Body of pancreas (tissue), 4 donors: Measurements from ENCODE around the gene IP6K2. TPM values are rescaled to one million over a fixed set of nuclear protein-coding genes. Genes with fewer than 3 reads are reported as not detected.

ENCODE experiments used
- ATAC-seq: fragments of 150-250 bp; one replicate; pipeline ENCODE4 v1.9.1; 2016
- DNase-seq, 4 donors: peaks; one replicate each; pipeline ENCODE4 v3.0.0-alpha.2; 2019
- H3K27ac ChIP-seq, 4 donors: fragments of 200-600 bp; sonication (generic); 1 replicate in 3 of 4; 2 replicates in 1 of 4; pipeline versions ENCODE4 v1.5.1 to v1.6.1; 2016 to 2019; ENCODE audit warnings: mild to moderate bottlenecking in 1 of 4, mixed read lengths in 1 of 4, moderate library complexity in 1 of 4
- H3K27me3 ChIP-seq, 2 donors: fragments of 200-600 bp; sonication (generic); one replicate each; pipeline ENCODE4 v1.6.0; 2016; ENCODE audit warnings: mild to moderate bottlenecking in 1 of 2
- H3K36me3 ChIP-seq, 2 donors: fragments of 200-600 bp; sonication (generic); replicated peaks in 1 of 2; 2 replicates each; pipeline ENCODE4 v1.5.1; 2016; ENCODE audit warnings: low read depth in 2 of 2; ENCODE audit not compliant: insufficient read depth in 1 of 2
- H3K4me1 ChIP-seq: fragments of 200-600 bp; sonication (generic); one replicate; pipeline ENCODE4 v1.6.0; 2016
- H3K4me3 ChIP-seq, 2 donors: fragments of 200-600 bp; sonication (generic); 1 replicate in 1 of 2; 2 replicates in 1 of 2; pipeline ENCODE4 v1.5.1; 2016 to 2019
- H3K9me3 ChIP-seq, 3 donors: fragments of 200-600 bp; sonication (generic); 1 replicate in 2 of 3; 2 replicates in 1 of 3; pipeline ENCODE4 v1.5.1; 2016
- CTCF ChIP-seq, 7 experiments: fragments of 450-650 bp in 4 of 7; fragments of 200-600 bp in 3 of 7; sonication (generic) in 3 of 7; IDR thresholded peaks; one replicate each; pipeline ENCODE4 v1.5.1; 2016 to 2019; ENCODE audit warnings: antibody characterized with exemption in 7 of 7
- POLR2A ChIP-seq, 3 donors: fragments of 450-650 bp; IDR thresholded peaks; one replicate each; pipeline ENCODE4 v1.6.1; 2016; ENCODE audit warnings: antibody characterized with exemption in 3 of 3, mild to moderate bottlenecking in 2 of 3
- WGBS, 2 donors: methylation state at CpG; one replicate each; pipeline ENCODE4 v1.1.5; 2017; 5-methylcytosine and 5-hydroxymethylcytosine counted together
- intact Hi-C: fragments of 100-400 bp; cut with DNase I; formaldehyde crosslinking; loops from one replicate; pipeline ENCODE4 v1.15.1; 2023
- total RNA-seq, 2 donors: library from RNA; depleted of rRNA; stranded (reverse); fragments of >200 nt; gene quantifications; one replicate each; pipeline ENCODE4 v1.1.0, GENCODE V29; 2016

IP6K2 gene
- total RNA-seq, 2 donors from 2014 or later, result 67.5 to 138 TPM

DNA sequence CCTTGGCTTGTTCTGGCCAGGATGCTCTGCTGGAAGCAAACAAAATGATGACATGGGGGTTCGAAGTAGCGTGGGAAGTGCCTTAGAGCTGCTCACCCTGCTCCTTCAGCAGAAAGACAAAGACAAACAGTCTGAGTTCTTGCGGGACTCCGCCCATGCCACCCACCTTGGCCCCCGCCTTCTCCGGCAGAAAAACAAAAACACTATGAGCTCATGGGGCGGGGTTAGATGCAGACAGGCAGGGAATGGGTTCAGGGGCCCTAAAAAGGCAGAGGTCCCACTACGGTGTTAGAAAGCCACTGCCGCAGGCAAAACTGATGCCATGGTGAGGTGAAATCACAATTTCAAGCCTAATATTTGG is 21.6 kb downstream of the IP6K2 start:
- Histone ChIP-seq H3K4me1 (peaks cover 32% of the 10 kb centered on the region), H3K4me3 (no peak overlapping the region), H3K36me3 (peaks cover 18 to 19% of the 10 kb centered on the region in 2 donors), H3K9me3 (no peaks in the 10 kb centered on the region), H3K27me3 (no peaks in the 10 kb centered on the region), H3K27ac (peak overlapping the region in 2 of 4 donors; percentile 36 to 51)
- peak in 1 of 3 donors; percentile 13 for TF ChIP-seq POLR2A (IDR thresholded peaks at IDR 0.05)
- TF ChIP-seq CTCF (IDR thresholded peaks at IDR 0.05), result no peak
- DNase-seq (peak in 2 of 4 donors; percentile 25 to 41), ATAC-seq (peak; percentile 32)
- intact Hi-C loops, result no loop called here
- WGBS, 2 donors, result 85 to 86% methylated on average over 9 of the region's 9 CpGs

- H3K36me3 ChIP-seq, result peaks cover 18 to 19% of the 10 kb centered on the region in 2 donors
Measured at GRCh38 chr3:48694610-48695392, 22.2 kb downstream of the IP6K2 start.

DNA sequence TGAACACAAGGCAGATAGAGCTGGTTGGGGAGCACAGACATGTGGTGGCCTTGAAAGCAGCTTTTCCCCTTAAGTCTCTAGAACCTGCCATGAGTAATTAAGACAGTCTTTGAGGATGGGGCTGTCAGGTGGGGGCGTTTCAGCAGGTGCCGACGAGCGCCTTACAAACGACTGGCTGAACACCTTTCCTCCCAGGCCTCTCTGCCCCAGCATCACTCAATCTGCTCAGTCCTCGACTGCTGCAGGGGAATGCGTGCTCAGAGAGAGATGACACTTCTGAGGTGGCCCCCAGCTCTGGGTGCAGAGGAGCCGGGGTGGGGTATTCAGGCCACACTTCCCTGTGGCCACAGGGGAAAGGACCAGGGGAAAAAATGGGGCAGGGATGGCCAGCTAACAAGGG is 23.2 kb downstream of the IP6K2 start:
- H3K9me3 ChIP-seq, result no peaks in the 10 kb centered on the region
- 82 to 93% methylated on average over 8 of the region's 8 CpGs for WGBS, 2 donors
- ATAC-seq, result no peak
- DNase-seq, result no peak
- H3K27ac ChIP-seq, result peak overlapping the region in 2 of 4 donors; percentile 22 to 51
- peaks cover 18 to 27% of the 10 kb centered on the region in 2 donors for H3K36me3 ChIP-seq
- intact Hi-C loops, result no loop called here
- no peaks in the 10 kb centered on the region for H3K27me3 ChIP-seq
- TF ChIP-seq CTCF (IDR thresholded peaks at IDR 0.05), result no peak
- TF ChIP-seq POLR2A (IDR thresholded peaks at IDR 0.05), result no peak
- no peak overlapping the region for H3K4me3 ChIP-seq
- H3K4me1 ChIP-seq, result peaks cover 32% of the 10 kb centered on the region

More at GRCh38 chr3:48694610-48695392, 22.2 kb downstream of the IP6K2 start:
- Histone ChIP-seq H3K27me3 (no peaks in the 10 kb centered on the region), H3K4me1 (peaks cover 32% of the 10 kb centered on the region), H3K4me3 (no peak overlapping the region), H3K27ac (peak overlapping the region in 2 of 4 donors; percentile 36 to 51), H3K9me3 (no peaks in the 10 kb centered on the region)
- intact Hi-C loops, result no loop called here
- DNase-seq, result peak; percentile 49 to 67 (median 62)
- 74 to 82% methylated on average over 23 of the region's 23 CpGs for WGBS, 2 donors
- peak; percentile 70 for ATAC-seq
- no peak for TF ChIP-seq CTCF (IDR thresholded peaks at IDR 0.05)
- no peak for TF ChIP-seq POLR2A (IDR thresholded peaks at IDR 0.05)

GRCh38 chr3:48692551-48692950 is 24.5 kb downstream of the IP6K2 start:
- intact Hi-C loops, result no loop called here
- ATAC-seq, result no peak
- DNase-seq, result no peak
- Histone ChIP-seq H3K27me3 (no peaks in the 10 kb centered on the region), H3K4me3 (no peak overlapping the region), H3K9me3 (no peaks in the 10 kb centered on the region), H3K27ac (no peak overlapping the region), H3K4me1 (peaks cover 24% of the 10 kb centered on the region), H3K36me3 (peaks cover 18 to 36% of the 10 kb centered on the region in 2 donors)
- TF ChIP-seq CTCF (IDR thresholded peaks at IDR 0.05) (no peak), POLR2A (IDR thresholded peaks at IDR 0.05) (no peak)
